ENCODE measurements around the gene CLCN7.
A peak's percentile ranks its signal among the peaks of the same experiment; 100 is the strongest.

Gene CLCN7

DNA sequence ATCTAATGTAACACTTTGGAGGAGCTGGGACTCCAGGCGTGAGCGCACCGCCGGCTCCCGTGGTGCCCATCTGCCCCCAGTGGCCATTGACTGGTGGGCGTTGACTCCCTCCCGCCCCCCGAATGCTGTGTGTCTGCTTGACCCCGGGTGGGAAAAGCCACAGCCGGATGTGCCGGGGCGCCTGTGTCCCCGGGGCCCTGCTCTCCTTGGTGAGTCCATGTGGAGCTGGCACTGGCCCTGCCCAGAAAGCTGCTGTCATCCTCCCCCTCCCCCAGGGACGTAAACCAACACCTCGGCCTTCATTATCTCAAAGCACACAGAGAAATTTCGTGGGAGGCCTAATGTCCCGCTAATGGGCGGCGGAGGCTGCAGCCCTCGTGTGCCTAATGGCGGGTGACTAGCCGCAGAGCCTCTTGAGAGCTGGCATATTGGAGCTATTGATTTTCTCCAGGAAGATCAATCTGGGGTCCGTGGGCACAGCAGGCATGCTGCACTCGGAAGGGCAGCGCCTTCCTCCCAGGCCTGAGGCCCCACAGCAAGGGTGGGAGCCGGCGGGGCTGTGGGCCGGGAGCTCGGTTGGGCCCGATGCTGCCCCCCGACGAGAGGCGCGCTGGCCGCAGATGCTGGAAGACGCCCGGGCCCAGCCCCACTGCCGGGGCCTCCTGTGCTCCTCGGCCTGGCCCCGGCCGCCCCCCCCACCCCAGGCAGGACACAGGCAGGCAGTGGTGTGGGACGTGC lies 47.9 kb downstream of the CLCN7 start:
- Histone ChIP-seq H3K4me3 (ENCODE audit: low read length) (no peak overlapping the region), H3K4me2 (ENCODE audit: low read length) (no peak overlapping the region), H4K8ac (ENCODE audit: low read depth, low read length) (no peak overlapping the region), H3K4ac (ENCODE audit: low read depth, low read length) (no peak overlapping the region), H3K27ac (ENCODE audit: low read depth, low read length) (no peak overlapping the region), H3K79me2 (ENCODE audit: control insufficient read depth, insufficient read depth, low read length) (no peaks in the 10 kb centered on the region), H2BK120ac (ENCODE audit: low read depth, low read length) (no peak overlapping the region), H3K79me1 (ENCODE audit: low read length) (no peaks in the 10 kb centered on the region), H3K27me3 (ENCODE audit: insufficient read depth, low read length, poor library complexity) (no peaks in the 10 kb centered on the region), H3K36me3 (ENCODE audit: control insufficient read depth, insufficient read depth, low read length) (no peaks in the 10 kb centered on the region), H3K18ac (ENCODE audit: low read length) (no peak overlapping the region), H3K23ac (ENCODE audit: low read length) (no peak overlapping the region), H3K9ac (ENCODE audit: low read length) (no peak overlapping the region), H4K5ac (ENCODE audit: low read length) (no peak overlapping the region), H3K56ac (ENCODE audit: low read length) (no peak overlapping the region), H2AK5ac (ENCODE audit: low read length) (no peak overlapping the region), H2BK5ac (ENCODE audit: low read length) (no peak overlapping the region), H3K4me1 (ENCODE audit: control insufficient read depth, low read depth, low read length) (no peaks in the 10 kb centered on the region), H2BK15ac (replicated peaks; ENCODE audit: low read depth) (no peak overlapping the region)
- DNase-seq: peak; percentile 51
- no CpG with 5 or more reads among the region's 42 CpGs for WGBS (ENCODE audit: extremely low coverage, insufficient coverage, low lambda C conversion rate)

DNA sequence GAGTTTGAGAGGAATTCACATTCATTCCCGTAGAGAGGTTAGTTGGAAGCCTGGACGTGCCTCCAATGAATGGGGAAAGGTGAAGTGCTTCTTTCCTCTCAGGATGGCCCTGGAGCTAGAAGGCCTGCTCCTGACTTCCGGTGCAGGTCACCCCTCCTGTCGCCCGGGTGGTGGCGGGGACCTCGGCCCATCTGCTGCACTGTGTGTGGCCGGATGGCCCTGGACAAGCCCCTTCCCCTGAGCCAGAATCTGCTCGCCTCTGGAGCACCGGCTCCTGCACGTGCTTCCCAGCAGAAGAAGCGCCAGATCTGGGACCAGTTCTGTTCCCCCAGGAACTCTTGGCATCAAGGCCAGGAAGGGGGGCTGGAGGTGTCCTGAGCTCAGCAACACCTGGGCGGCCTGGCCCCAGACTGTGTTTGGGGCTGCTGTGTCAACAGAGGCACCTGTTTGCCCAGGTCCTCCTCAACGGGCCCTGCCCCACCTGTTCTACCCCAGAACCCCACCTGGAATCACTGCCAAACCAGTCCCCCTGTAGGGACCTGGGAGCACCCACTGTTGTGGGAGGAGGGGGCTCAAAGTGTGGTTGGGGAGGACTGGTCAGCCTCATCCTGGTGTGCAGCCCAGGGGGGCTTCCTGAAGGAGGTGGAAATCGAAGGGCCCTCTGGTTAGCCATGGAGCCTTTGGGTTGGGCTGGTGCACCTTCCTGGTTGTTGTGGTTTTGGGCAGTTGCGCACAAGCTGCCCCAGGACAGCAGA lies 49.0 kb downstream of the CLCN7 start:
- Histone ChIP-seq H3K79me2 (ENCODE audit: control insufficient read depth, insufficient read depth, low read length) (no peaks in the 10 kb centered on the region), H4K8ac (ENCODE audit: low read depth, low read length) (no peak overlapping the region), H3K79me1 (ENCODE audit: low read length) (no peaks in the 10 kb centered on the region), H3K4me1 (ENCODE audit: control insufficient read depth, low read depth, low read length) (no peaks in the 10 kb centered on the region), H2BK120ac (ENCODE audit: low read depth, low read length) (no peak overlapping the region), H3K18ac (ENCODE audit: low read length) (no peak overlapping the region), H3K23ac (ENCODE audit: low read length) (no peak overlapping the region), H2AK5ac (ENCODE audit: low read length) (no peak overlapping the region), H3K27me3 (ENCODE audit: insufficient read depth, low read length, poor library complexity) (no peaks in the 10 kb centered on the region), H3K4me2 (ENCODE audit: low read length) (no peak overlapping the region), H3K9ac (ENCODE audit: low read length) (no peak overlapping the region), H3K4me3 (ENCODE audit: low read length) (no peak overlapping the region), H3K36me3 (ENCODE audit: control insufficient read depth, insufficient read depth, low read length) (no peaks in the 10 kb centered on the region), H4K5ac (ENCODE audit: low read length) (no peak overlapping the region), H2BK15ac (replicated peaks; ENCODE audit: low read depth) (no peak overlapping the region), H3K56ac (ENCODE audit: low read length) (no peak overlapping the region), H3K27ac (ENCODE audit: low read depth, low read length) (no peak overlapping the region), H2BK5ac (ENCODE audit: low read length) (no peak overlapping the region), H3K4ac (ENCODE audit: low read depth, low read length) (no peak overlapping the region)
- DNase-seq: no peak
- no CpG with 5 or more reads among the region's 16 CpGs for WGBS (ENCODE audit: extremely low coverage, insufficient coverage, low lambda C conversion rate)

DNA sequence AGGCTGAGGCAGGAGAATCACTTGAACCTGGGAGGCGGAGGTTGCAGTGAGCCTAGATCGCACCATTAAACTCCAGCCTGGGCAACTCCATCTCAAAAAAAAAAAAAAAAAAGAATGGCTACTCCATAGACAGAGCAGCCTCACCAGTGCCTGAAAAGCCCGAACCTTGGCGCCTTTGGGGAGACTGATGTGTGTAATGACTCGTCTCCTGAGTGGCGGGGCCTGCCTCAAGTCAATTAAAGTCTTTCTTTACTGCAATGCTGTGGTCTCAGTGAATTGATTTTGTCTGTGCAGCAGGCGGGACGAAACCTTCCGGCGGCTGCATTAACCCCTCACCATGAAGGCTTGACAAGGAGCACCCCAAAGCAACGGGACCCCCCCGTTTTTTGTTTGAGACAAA lies 50.8 kb downstream of the CLCN7 start:
- H2BK120ac ChIP-seq (ENCODE audit: low read depth, low read length): no peak overlapping the region
- H3K4me2 ChIP-seq (ENCODE audit: low read length): no peak overlapping the region
- DNase-seq: no peak
- no peak overlapping the region for H3K4me3 ChIP-seq (ENCODE audit: low read length)
- no peak overlapping the region for H2BK15ac ChIP-seq (replicated peaks; ENCODE audit: low read depth)
- H4K8ac ChIP-seq (ENCODE audit: low read depth, low read length): no peak overlapping the region
- WGBS (ENCODE audit: extremely low coverage, insufficient coverage, low lambda C conversion rate): no CpG with 5 or more reads among the region's 12 CpGs
- peaks cover 2% of the 10 kb centered on the region for H3K4me1 ChIP-seq (ENCODE audit: control insufficient read depth, low read depth, low read length)
- no peak overlapping the region for H3K4ac ChIP-seq (ENCODE audit: low read depth, low read length)
- H3K36me3 ChIP-seq (ENCODE audit: control insufficient read depth, insufficient read depth, low read length): no peaks in the 10 kb centered on the region
- peaks cover 7% of the 10 kb centered on the region for H3K79me1 ChIP-seq (ENCODE audit: low read length)
- H3K18ac ChIP-seq (ENCODE audit: low read length): no peak overlapping the region
- H3K79me2 ChIP-seq (ENCODE audit: control insufficient read depth, insufficient read depth, low read length): peaks cover 9% of the 10 kb centered on the region
- no peaks in the 10 kb centered on the region for H3K27me3 ChIP-seq (ENCODE audit: insufficient read depth, low read length, poor library complexity)
- no peak overlapping the region for H3K56ac ChIP-seq (ENCODE audit: low read length)
- H3K23ac ChIP-seq (ENCODE audit: low read length): no peak overlapping the region
- no peak overlapping the region for H2BK5ac ChIP-seq (ENCODE audit: low read length)
- no peak overlapping the region for H4K5ac ChIP-seq (ENCODE audit: low read length)
- no peak overlapping the region for H3K27ac ChIP-seq (ENCODE audit: low read depth, low read length)
- no peak overlapping the region for H2AK5ac ChIP-seq (ENCODE audit: low read length)
- H3K9ac ChIP-seq (ENCODE audit: low read length): no peak overlapping the region

DNA sequence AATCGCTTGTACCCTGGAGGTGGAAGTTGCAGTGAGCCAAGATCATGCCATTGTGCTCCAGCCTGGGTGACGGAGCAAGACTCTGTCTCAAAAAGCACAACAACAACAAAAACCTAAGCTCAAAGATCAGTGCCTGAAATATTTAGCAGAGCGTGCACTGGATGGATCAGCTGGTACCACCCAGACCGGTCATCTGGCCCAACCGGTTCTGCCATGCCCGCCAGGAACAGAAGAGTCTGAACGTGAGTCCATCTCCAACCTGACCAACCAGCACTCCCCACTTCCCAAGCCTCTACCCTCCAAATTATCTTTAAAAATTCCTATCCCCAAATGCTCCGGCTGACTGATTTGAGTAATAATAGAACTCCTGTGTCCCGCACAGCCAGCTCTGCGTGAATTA lies 52.8 kb downstream of the CLCN7 start:
- DNase-seq: no peak
- Histone ChIP-seq H3K9ac (ENCODE audit: low read length) (no peak overlapping the region), H3K27ac (ENCODE audit: low read depth, low read length) (no peak overlapping the region), H3K4me2 (ENCODE audit: low read length) (no peak overlapping the region), H2BK5ac (ENCODE audit: low read length) (no peak overlapping the region), H3K4me1 (ENCODE audit: control insufficient read depth, low read depth, low read length) (peaks cover 2% of the 10 kb centered on the region), H2BK120ac (ENCODE audit: low read depth, low read length) (no peak overlapping the region), H3K18ac (ENCODE audit: low read length) (no peak overlapping the region), H3K23ac (ENCODE audit: low read length) (no peak overlapping the region), H4K5ac (ENCODE audit: low read length) (no peak overlapping the region), H4K8ac (ENCODE audit: low read depth, low read length) (no peak overlapping the region), H3K56ac (ENCODE audit: low read length) (no peak overlapping the region), H3K27me3 (ENCODE audit: insufficient read depth, low read length, poor library complexity) (no peaks in the 10 kb centered on the region), H2AK5ac (ENCODE audit: low read length) (no peak overlapping the region), H3K36me3 (ENCODE audit: control insufficient read depth, insufficient read depth, low read length) (no peaks in the 10 kb centered on the region), H3K4me3 (ENCODE audit: low read length) (no peak overlapping the region), H3K79me2 (ENCODE audit: control insufficient read depth, insufficient read depth, low read length) (peaks cover 12% of the 10 kb centered on the region), H2BK15ac (replicated peaks; ENCODE audit: low read depth) (no peak overlapping the region), H3K4ac (ENCODE audit: low read depth, low read length) (no peak overlapping the region), H3K79me1 (ENCODE audit: low read length) (peaks cover 10% of the 10 kb centered on the region)
- no CpG with 5 or more reads among the region's 10 CpGs for WGBS (ENCODE audit: extremely low coverage, insufficient coverage, low lambda C conversion rate)

DNA sequence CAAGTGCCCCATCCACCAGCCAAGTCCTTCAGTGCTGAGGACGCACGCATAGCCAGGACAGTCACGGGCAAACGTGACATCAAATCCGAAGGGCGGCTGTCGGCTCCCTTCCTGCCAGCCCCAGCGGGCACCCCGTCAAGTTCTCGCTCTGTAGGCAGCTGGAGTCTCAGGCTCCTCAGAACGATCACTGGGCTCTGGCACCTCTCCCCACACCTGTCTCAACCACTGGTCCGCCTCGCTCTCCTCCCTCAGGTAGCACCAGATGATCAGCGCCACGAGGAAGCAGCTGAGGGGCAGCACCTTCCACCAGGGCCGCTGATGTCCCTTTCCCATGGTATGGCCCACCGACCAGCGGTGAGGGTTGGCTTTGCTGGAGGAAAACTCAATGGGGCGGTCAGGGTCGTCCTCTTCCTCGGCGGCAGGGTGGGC lies 54.7 kb downstream of the CLCN7 start:
- H3K56ac ChIP-seq (ENCODE audit: low read length): peak overlapping the region; percentile 97
- no peak overlapping the region for H3K23ac ChIP-seq (ENCODE audit: low read length)
- H2AK5ac ChIP-seq (ENCODE audit: low read length): peak overlapping the region; percentile 32
- H3K18ac ChIP-seq (ENCODE audit: low read length): no peak overlapping the region
- DNase-seq: no peak
- peaks cover 2% of the 10 kb centered on the region for H3K4me1 ChIP-seq (ENCODE audit: control insufficient read depth, low read depth, low read length)
- H3K79me1 ChIP-seq (ENCODE audit: low read length): peaks cover 10% of the 10 kb centered on the region
- WGBS (ENCODE audit: extremely low coverage, insufficient coverage, low lambda C conversion rate): no CpG with 5 or more reads among the region's 22 CpGs
- H3K9ac ChIP-seq (ENCODE audit: low read length): peak overlapping the region; percentile 91
- no peak overlapping the region for H2BK15ac ChIP-seq (replicated peaks; ENCODE audit: low read depth)
- H2BK5ac ChIP-seq (ENCODE audit: low read length): no peak overlapping the region
- no peaks in the 10 kb centered on the region for H3K36me3 ChIP-seq (ENCODE audit: control insufficient read depth, insufficient read depth, low read length)
- H3K27ac ChIP-seq (ENCODE audit: low read depth, low read length): no peak overlapping the region
- H3K4ac ChIP-seq (ENCODE audit: low read depth, low read length): peak overlapping the region; percentile 74
- peak overlapping the region; percentile 92 for H3K4me3 ChIP-seq (ENCODE audit: low read length)
- no peaks in the 10 kb centered on the region for H3K27me3 ChIP-seq (ENCODE audit: insufficient read depth, low read length, poor library complexity)
- H4K8ac ChIP-seq (ENCODE audit: low read depth, low read length): no peak overlapping the region
- peaks cover 12% of the 10 kb centered on the region for H3K79me2 ChIP-seq (ENCODE audit: control insufficient read depth, insufficient read depth, low read length)
- H3K4me2 ChIP-seq (ENCODE audit: low read length): peak overlapping the region; percentile 100
- no peak overlapping the region for H4K5ac ChIP-seq (ENCODE audit: low read length)
- H2BK120ac ChIP-seq (ENCODE audit: low read depth, low read length): no peak overlapping the region
